Glutamatergic neuron (in vitro differentiated cells): ENCODE data around the gene COL4A6. TPM values are rescaled to one million over a fixed set of nuclear protein-coding genes. Genes with fewer than 3 reads are reported as not detected.

Source experiments
- DNase-seq: peaks from one replicate; pipeline ENCODE4 v3.0.0; 2022
- H3K27ac Mint-ChIP-seq: one replicate; pipeline ENCODE4 v1.8.0; 2020; ENCODE audit warnings: mild to moderate bottlenecking, mixed read lengths, inconsistent platforms; ENCODE audit not compliant: unreplicated experiment
- H3K27me3 Mint-ChIP-seq: one replicate; pipeline ENCODE4 v1.8.0; 2020; ENCODE audit warnings: mild to moderate bottlenecking, moderate library complexity, mixed read lengths, inconsistent platforms; ENCODE audit not compliant: unreplicated experiment
- H3K36me3 Mint-ChIP-seq: one replicate; pipeline ENCODE4 v1.8.0; 2020; ENCODE audit warnings: mild to moderate bottlenecking, mixed read lengths, inconsistent platforms; ENCODE audit not compliant: unreplicated experiment
- H3K4me1 Mint-ChIP-seq: one replicate; pipeline ENCODE4 v1.8.0; 2020; ENCODE audit warnings: mild to moderate bottlenecking, low read depth, mixed read lengths, inconsistent platforms; ENCODE audit not compliant: unreplicated experiment
- H3K4me3 Mint-ChIP-seq: one replicate; pipeline ENCODE4 v1.8.0; 2020; ENCODE audit warnings: mild to moderate bottlenecking, mixed read lengths, inconsistent platforms; ENCODE audit not compliant: unreplicated experiment
- H3K9me3 Mint-ChIP-seq: one replicate; pipeline ENCODE4 v1.8.0; 2020; ENCODE audit warnings: mild to moderate bottlenecking, moderate library complexity, mixed read lengths, inconsistent platforms; ENCODE audit not compliant: unreplicated experiment
- CTCF ChIP-seq: fragments of 200-600 bp; sonication (generic); IDR thresholded peaks from one replicate; pipeline ENCODE4 v1.5.0; 2021; ENCODE audit not compliant: partially characterized antibody, unreplicated experiment
- total RNA-seq: library from RNA; stranded (reverse); fragmentation: NEBNext Ultra II Directional; extraction: Animal tissue kit (Norgen Biotek cat#: 25700); gene quantifications from one replicate; pipeline ENCODE4 v1.2.1, GENCODE V29; 2021; ENCODE audit not compliant: unreplicated experiment

The COL4A6 gene
- total RNA-seq, 1 donor from 2014 or later = 0.05 TPM

GRCh38 chrX:108138814-108139702, 299.2 kb downstream of the COL4A6 start:
- Mint-ChIP-seq H3K4me3 (no peak overlapping the region), H3K27ac (no peak overlapping the region), H3K9me3 (no peaks in the 10 kb centered on the region), H3K36me3 (no peaks in the 10 kb centered on the region), H3K4me1 (no peaks in the 10 kb centered on the region), H3K27me3 (peaks cover 3% of the 10 kb centered on the region)
- DNase-seq = no peak
- TF ChIP-seq CTCF = peak; percentile 44

GRCh38 chrX:108134724-108135123, 303.5 kb downstream of the COL4A6 start:
- no peak for TF ChIP-seq CTCF
- no peaks in the 10 kb centered on the region for H3K4me1 Mint-ChIP-seq
- no peak for DNase-seq
- no peak overlapping the region for H3K27ac Mint-ChIP-seq
- H3K27me3 Mint-ChIP-seq = peaks cover 3% of the 10 kb centered on the region
- no peaks in the 10 kb centered on the region for H3K36me3 Mint-ChIP-seq
- no peak overlapping the region for H3K4me3 Mint-ChIP-seq
- no peaks in the 10 kb centered on the region for H3K9me3 Mint-ChIP-seq

DNA sequence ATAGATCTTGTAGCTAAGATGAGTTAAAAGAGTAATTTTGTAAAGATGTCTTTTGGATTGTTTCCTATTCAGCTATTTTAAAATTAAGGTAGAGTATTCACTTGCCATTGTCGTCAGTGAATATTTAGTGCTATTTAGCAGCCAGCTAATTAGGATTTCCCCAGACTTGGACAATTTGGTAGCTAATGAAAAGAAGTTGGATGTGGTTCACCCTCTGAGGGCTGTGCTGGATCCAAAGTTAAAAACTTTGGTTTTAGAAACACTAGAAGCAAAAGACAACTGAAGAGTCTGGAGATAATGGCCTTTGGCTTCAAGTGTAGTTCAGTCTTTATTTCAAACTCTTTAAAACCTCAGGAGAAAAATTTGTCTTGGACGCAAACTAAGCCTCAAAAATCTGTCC, 305.3 kb downstream of the COL4A6 start:
- Mint-ChIP-seq H3K36me3 (no peaks in the 10 kb centered on the region), H3K27ac (no peak overlapping the region), H3K9me3 (no peaks in the 10 kb centered on the region), H3K27me3 (no peaks in the 10 kb centered on the region), H3K4me1 (no peaks in the 10 kb centered on the region), H3K4me3 (no peak overlapping the region)
- no peak for TF ChIP-seq CTCF
- no peak for DNase-seq

- DNase-seq = no peak
- Mint-ChIP-seq H3K27ac (no peak overlapping the region), H3K36me3 (no peaks in the 10 kb centered on the region), H3K4me1 (no peaks in the 10 kb centered on the region), H3K27me3 (no peaks in the 10 kb centered on the region), H3K9me3 (no peaks in the 10 kb centered on the region), H3K4me3 (no peak overlapping the region)
- TF ChIP-seq CTCF = no peak
Observed at GRCh38 chrX:108132034-108132433, 306.2 kb downstream of the COL4A6 start.

GRCh38 chrX:108131471-108131870, 306.8 kb downstream of the COL4A6 start:
- Mint-ChIP-seq H3K27me3 (no peaks in the 10 kb centered on the region), H3K4me3 (no peak overlapping the region), H3K36me3 (no peaks in the 10 kb centered on the region), H3K4me1 (no peaks in the 10 kb centered on the region), H3K9me3 (no peaks in the 10 kb centered on the region), H3K27ac (no peak overlapping the region)
- no peak for DNase-seq
- TF ChIP-seq CTCF = no peak
